ENCODE results near the gene LAMA3.

The LAMA3 gene

DNA sequence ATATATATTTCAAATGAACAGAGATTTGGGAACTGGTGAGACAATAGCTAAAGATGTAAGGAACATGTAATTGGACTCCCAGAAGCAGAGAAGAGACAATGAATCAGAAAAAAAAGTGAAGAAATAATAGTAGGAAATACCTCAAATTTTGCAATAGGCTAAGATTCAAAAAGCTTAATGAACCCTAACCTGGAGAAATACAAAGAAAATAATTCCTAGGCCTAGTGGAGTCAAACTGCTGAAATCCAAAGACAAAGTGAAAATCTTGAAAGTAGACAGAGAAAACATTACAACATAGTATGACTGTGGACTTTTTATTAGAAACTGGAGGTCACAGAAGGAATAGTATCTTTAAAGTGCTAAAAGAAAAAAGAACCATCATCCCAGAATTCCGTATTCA lies 76.7 kb downstream of the LAMA3 start:
- DNase-seq (ENCODE audit: low read depth in 2 of 2), result no peak

DNA sequence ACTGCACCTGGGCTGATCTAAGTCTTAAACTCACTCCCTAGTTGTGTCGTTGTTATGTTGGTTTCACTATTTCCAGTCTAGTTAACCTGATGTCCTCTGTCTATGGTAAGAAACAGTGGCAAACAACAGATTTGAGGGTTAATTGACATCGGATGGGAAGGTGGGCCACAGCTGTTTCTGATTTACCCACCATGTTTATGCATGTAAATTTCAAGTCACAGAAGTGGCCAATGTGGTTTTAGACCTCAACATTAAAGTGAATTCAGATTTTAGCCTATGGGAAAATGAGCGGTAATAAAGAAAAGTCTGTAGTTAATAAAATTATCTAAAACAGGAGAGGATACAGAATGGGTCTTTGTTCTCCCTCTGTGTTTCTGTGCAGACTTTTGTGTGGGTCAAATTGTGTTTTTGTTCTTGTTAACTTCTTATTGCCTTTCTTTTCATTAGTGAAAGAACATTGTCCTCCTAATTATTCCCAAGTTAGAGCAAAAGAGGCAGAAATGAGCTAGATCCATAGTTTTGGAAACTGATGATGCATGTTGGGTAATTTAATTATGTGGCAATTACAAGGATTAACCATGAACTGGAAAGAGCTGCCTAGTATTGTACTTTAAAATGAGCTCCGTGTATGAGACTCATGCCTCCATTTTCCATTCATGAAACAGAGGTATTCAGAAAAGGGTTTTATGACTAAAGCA lies 83.2 kb downstream of the LAMA3 start:
- no peak for DNase-seq (ENCODE audit: low read depth in 2 of 2)

DNA sequence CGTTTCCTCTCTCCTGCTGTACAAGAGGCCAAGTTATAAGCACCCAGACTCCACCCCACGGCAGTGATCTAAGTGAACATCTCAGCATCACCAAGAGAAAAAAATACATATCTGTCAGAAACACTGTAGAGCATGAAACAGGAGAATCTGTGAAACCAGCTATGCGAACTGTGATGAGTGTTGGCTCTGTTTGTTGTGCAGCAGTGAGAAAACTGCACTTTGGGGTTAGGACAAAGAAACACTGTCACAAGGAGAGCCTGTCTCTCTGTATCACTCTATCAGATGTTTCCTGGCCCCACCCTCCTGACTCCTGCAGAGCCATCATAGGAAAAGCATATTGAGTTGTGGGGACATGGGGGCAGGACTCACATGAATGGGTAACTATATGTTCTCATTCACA lies 87.1 kb downstream of the LAMA3 start:
- no peak for DNase-seq (ENCODE audit: low read depth in 2 of 2)

DNA sequence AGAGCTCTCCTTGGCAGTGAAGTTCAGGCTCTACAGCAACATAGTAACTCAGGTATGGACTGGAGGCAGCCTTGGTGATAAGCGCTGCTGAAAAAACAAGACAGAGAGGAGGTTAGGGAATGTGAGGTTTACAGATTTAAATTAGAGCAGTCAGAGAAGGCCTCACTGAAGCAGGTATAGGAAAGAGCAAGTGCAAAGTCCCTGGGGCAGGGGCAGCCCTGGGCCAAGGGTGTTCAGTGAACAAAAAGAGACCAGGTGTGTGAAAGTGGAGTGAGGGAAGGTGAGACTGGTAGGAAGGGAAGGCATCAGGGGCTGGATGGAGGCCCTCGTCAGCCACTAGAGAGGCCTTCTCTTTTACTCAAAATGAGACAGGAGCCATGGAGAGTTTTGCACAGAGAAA lies 89.6 kb downstream of the LAMA3 start:
- DNase-seq (ENCODE audit: low read depth in 2 of 2), result no peak

DNA sequence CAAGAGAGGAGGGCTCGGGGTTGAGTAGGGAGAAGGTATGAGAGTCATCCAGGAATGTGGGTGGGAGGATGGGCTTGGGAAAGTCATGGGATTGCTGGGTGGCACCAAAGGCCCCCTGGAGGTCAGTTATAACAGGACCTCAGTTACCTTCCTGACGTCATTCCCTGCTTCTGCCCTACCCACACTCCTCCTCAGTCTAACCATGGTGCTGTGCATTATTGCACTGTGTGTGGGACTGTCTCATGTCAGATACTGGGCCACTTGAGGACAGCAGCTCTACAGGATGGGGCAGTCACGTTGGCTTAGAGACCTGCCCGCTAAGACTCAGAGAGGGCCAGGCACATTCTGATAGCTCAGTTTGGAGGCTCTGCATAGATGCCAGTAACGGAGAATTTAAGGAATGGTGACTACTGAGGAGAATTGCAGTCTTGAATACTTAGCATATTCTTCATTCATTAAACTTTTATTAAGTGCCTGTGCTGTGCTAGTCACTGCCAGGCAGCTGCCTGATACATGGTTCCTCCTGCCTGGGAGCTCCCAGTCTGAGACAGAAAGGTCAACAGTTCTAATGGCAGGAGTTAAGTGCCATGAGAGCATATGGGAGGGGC lies 90.5 kb downstream of the LAMA3 start:
- DNase-seq (ENCODE audit: low read depth in 2 of 2), result no peak

DNA sequence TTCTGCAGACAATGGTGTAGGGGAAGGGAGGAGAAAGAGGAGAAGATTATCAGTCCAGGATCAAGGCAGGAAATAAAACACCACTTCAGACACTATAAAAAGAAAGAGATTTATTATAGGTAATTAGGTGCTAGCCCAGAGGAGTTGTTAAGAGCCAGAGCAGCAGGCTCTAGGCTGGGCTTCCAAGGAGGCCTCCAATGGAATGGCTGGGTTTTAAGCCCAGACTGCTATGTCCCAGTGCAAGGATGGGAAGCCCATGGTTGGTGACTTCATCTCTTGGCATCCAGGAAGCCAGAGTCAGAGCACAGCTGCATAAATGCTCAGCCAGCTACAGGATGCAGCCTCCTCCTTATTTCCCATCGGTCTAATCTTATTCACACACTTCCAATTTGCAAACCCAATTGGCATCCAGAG lies 95.6 kb downstream of the LAMA3 start:
- DNase-seq (ENCODE audit: low read depth in 2 of 2), result no peak

DNA sequence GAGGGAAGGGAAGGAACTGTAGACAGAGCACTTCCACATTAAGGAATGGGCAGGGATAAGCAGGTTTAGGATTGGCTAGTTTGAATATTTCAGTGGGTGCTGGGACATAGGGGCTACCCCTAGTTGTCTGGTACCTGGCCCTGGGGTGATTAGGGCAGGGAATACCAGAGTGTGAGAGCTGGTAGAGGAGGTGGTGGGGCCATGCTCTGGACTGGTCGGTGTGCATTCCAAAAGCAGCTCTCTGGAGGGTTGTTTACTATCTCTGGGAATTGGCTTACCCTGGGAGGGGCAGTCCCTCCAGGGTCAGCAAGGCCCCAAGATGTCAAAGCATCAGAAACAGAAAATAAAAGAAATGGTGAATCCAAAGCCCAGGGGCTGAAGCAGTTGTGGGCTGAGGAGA lies 103.8 kb downstream of the LAMA3 start:
- no peak for DNase-seq (ENCODE audit: low read depth in 2 of 2)

DNA sequence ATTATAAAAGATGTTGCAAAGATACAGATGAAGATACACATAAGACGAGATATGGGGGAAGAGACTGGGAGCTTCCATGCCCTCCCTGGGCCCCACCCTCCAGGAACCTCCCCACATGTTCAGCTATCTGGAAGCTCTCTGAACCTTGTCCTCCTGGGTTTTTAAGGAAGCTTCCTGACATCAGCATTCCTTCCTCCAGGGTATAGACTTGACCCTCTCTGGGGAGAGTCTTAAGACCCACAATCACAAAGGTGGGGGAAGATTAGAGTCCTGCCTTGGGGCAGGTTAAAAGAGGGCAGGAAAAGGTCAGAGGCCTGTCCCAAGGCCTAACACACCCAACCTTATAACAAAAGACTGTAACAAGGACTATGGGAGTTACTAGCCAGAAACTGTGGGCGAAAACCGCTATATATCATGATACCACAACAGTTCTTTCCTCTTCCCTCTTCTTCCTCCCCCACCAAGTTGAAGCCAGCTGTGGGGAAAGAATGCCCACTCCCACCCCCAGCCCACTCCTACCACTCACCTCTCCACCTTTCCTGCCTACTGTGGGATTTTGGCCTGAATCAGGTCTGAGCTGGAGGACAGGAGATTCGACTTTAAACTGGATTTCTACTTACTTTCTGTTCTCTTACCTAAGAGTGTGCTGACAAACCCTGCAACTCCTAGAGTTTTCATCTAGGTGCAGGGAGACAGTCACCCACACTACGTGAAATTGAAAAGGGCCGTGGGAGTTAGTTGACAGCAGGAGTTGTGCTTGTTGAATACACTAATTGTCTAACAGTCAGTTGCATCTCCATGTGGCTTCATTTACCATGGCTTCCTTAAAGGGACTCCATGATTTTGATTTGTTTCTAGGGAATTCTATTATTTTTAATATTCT lies 105.0 kb downstream of the LAMA3 start:
- DNase-seq (ENCODE audit: low read depth in 2 of 2), result no peak

DNA sequence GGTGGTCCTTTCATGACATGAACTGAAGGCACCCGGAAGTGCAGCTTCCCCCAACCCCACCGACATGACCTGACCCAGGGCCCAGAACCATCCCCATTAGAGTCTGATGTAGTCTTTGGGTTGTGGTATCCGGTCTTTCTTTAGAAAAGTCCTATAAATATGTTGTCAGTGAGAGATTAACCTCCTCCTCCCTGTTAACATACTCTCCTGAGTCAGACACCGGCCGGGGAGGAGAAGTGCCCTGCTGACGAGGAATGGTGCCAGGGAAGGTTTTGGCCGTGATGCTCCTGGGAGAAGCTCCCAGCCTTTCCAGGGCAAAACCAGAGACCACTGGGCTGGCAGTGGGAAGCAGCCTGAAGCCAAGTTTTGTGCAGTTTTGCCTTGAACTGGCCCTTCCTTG lies 109.0 kb downstream of the LAMA3 start:
- no peak for DNase-seq (ENCODE audit: low read depth in 2 of 2)

DNA sequence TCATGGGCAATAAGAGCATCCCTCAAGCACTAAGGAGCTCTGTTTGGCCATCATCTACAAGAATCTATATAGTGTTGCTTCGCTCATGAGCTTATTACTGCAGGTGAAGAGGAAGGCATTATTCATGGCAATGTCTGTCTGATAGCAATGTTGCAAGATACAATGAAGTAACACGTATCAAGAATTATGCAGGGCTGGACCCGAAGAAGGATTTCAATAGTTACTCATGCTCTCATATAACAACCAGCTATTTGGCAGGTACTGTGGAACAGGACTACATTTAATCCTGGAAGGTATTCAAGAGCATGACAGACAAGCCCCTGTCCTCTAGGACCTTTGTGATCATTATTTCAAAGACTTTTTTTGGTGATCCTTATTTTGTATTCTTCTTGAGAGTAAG lies 109.6 kb downstream of the LAMA3 start:
- no peak for DNase-seq (ENCODE audit: low read depth in 2 of 2)

DNA sequence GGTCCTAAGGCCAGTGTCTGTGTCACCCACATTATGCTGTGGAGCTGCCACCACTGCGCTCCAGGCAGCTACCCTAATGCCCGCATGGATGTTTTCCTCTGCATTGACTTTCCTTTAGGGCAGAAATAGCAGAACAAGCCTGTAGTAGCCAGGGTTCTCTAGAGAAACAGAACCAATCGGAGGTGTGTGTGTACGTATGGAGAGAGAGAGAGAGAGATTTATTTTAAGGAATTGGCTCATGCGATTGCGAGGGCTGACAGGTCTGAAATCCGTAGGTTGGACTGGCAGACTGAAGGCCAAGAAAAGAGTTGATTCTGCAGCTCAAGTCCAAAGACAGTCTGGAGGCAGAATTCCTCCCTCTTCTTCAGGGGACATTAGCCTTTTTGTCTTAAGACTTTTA lies 110.3 kb downstream of the LAMA3 start:
- no peak for DNase-seq (ENCODE audit: low read depth in 2 of 2)

DNA sequence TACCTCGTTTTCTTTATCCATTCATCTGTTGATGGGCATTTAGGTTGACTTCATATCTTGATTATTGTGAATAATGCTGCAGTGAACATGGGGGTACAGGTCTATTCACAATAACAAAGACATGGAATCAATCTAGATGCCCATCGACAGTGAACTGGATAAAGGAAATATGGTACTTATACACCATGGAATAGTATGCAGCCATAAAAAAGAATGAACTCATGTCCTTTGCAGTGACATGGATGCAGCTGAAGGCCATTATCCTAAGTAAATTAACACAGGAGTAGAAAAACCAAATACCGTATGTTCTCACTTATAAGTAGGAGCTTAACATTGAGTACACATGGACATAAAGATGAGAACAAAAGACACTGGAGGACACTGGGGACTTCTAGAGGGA lies 111.6 kb downstream of the LAMA3 start:
- DNase-seq (ENCODE audit: low read depth in 2 of 2), result no peak

DNA sequence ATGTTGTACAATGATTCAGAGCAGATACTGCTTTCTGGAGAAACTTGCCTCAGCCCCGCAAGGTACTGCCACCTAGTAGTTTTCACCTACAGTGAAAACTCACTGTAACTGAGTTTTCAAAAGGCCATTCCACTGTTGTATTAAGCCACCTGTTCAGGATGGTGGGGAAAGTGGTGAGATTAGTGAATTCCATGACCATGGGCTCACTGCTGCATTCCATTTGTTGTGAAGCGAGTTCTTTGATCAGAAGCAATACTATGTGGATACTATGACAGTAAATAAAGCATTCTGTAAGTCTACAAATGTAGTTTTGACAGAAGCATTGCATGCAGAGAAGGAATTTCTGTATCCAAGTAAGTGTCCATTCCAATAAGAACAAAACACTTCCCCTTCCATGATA lies 113.6 kb downstream of the LAMA3 start:
- DNase-seq (ENCODE audit: low read depth in 2 of 2), result no peak

DNA sequence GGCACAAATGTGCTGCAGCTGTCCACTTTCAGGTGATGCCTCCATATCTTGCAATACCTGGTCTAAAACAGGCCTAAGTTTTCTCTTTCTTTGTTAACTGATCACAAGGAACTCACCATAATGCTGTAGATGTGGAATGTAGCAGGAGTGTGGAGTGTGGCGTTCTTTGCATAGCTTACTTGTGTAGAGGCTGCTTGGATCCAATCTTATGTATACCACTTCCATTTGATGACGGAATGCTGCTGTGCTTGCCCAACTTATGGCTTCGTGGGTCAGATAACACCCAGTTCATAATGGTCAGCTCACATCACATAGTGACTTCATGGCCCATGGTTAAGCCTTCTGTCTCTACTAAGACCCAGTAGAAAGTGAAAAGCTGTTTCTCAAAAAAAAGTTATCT lies 114.5 kb downstream of the LAMA3 start:
- DNase-seq (ENCODE audit: low read depth in 2 of 2), result no peak

DNA sequence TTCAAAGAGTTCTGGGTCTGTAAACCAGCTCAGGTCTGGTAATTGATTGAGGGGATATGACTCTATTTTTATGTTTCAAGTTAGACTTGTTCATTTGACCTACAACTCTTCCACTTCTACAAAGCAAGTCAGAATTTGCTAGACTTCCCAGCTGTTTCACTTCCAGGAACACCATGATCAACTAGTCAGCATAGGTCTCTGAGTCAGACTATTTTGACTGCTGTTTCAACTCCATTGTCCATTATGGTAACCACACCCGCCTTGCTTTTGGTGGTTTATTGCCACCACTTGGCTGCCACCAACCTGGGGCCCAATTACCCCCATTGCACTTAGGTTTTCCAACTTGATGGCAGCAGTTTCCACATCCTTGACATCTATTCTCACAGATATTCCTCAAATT lies 116.6 kb downstream of the LAMA3 start:
- DNase-seq (ENCODE audit: low read depth in 2 of 2), result no peak

DNA sequence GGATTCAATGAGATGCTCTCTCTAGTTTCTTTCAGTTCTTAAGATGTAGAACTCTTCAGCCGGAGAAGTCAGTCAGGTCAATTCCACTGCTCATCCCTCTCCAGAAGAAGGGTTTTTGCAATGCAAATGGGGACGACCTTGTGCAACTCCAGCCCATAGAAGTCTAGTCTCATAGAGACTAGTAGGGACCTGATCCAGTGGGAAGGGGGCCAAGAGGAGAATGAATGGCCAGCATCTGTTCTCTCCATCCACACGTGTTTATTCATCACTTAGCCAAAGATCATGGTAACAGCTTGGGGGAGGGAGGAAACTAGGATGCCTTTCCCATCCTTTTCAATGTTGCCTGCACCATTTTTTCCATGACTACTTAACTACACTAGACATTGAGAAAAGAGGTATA lies 120.2 kb downstream of the LAMA3 start:
- no peak for DNase-seq (ENCODE audit: low read depth in 2 of 2)

DNA sequence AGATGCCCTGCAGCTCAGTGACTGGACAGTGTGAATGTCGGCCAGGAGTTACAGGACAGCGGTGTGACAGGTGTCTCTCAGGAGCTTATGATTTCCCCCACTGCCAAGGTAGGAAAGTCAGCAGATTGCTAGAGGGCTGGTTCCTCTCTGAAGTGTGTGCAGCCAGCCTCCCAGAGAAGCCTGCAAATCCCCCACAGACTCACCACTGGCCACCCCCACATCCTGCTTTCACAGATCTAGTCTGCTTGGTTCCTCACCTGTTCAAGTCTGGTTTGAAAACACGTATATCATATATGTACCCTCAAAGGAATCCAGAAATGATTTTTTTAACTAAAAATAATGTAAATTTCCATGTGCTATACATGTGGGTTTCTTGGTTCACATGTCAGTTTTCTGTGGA lies 121.1 kb downstream of the LAMA3 start:
- no peak for DNase-seq (ENCODE audit: low read depth in 2 of 2)

DNA sequence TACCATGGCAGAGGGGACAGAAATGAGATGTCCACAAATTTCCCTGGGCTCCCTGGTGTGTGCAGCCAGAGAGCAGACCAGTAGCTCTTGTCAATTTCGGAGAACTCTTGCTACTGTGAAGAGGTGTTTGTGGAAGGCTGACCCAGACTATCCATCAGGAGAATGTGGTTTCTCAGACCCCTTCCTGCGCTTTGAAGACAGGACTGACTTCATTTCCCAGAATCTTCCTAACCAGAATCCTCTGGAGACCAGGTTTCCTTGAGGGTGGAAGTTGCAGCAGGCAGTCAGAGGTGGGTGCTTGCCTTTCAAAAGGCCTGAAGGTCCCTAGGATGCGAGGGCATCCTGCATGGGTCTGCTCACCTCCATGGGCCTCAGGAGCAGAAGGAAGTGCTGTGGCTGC lies 121.9 kb downstream of the LAMA3 start:
- no peak for DNase-seq (ENCODE audit: low read depth in 2 of 2)

DNA sequence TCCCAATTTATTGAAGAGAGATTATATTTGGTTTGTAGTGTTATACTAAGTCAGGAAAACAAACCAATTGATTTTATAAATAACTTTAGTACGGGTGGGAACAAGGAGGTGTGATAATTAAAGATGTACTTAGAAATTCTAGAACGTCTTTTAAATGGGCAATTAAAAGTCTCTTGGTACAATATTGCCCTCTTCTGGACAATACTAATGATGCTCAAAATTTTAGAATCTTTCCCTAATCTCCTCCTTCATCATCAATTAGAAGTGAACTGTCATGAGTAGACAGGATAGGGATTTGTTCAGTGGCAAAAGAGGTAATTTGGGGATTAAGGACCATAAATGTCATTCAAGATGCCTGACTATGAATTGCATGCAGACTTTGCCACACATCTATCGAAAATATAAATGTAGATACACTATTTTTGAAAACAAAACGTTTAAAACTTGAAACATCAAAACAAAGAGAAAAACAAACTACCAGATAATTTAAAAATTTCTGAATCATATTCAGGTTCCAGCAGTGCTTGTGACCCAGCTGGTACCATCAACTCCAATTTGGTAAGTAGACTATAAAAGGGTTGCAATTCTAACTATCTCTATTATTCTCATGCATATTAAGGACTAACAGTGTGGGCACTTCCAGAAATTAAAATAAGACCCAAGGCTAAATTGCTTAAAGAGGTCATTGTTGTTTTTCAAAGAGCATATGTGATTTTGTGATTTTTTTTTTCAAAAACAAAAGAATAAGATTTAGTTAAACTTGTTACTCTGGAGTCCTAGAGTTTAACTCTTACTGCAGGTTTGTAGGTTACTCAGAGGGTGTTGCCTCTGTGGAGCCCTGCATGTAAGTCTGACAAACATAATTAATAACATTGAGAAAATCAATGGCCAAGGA lies 123.5 kb downstream of the LAMA3 start:
- DNase-seq (ENCODE audit: low read depth in 2 of 2), result no peak

DNA sequence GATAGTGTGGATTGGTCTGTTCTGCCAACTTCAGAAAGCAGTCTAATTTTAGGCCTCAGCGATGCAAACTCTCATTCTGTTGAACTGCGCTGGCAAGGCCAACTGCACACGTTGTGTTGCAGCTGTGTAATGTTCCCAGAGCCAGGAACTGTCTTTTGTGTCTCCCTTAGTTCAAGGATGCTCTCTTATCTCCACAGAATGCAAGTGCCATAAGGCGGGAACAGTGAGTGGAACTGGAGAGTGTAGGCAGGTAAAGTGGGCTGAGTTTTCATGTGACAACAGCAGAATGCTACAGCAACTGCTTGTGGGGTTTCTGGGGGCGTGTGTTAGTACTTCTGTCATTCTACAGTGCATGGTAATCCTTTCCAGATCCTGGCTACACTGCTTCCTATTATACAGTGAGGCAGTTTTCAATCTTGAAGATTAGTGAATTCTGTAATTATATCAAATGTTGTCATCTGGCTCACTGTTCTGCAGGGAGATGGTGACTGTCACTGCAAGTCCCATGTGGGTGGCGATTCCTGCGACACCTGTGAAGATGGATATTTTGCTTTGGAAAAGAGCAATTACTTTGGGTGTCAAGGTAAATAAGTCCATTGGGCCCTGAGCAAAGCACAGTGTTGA lies 125.8 kb downstream of the LAMA3 start:
- no peak for DNase-seq (ENCODE audit: low read depth in 2 of 2)

DNA sequence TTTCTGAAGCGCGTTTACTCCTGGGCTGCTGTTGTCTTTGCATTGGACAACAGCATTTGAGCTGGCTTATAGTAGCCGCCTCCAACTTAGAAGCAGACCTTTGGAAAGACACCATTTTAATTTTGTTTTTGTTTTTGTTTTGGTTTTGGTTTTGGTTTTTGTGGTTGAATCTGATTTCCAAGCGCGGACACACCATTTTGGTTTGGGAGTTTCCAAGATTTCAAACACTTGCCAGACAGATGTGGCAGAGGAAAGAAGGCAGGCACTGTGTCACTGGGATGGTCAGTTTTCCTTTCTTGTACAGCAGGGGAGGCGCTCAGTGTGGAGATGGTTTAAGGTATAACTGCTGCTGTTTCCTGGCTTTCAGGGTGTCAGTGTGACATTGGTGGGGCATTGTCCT lies 126.8 kb downstream of the LAMA3 start:
- no peak for DNase-seq (ENCODE audit: low read depth in 2 of 2)

DNA sequence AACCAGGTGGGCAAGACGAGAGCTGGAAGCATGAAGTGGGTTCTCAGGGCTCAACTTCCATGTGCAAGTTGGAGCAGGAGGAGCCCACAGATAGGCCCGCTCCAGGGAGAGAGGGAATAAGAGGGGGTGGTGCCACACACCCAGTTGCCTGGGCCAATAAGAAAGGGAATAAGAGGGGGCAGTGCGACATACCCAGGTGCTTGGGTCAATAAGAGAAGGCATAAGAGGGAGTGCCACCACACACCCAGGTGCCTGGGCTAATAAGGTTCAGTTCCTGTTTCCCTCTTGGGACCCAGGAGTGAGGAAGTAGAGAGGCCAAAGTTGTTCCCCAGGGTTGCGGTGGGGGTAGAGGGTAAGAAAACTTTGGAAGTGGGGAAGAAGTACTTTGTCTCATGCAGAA lies 127.5 kb downstream of the LAMA3 start:
- DNase-seq (ENCODE audit: low read depth in 2 of 2), result no peak

Data from stimulated activated CD4-positive, alpha-beta T cell treated with anti-CD3 and anti-CD28 coated beads, Interleukin-1b, Interleukin-23, amount 100 ng/mL, for 1 hour (primary cell).